Uterus (tissue), 2 donors: ENCODE results near the gene CD164L2.

ENCODE experiments used
- POLR2A ChIP-seq, 2 donors: fragments of 450-650 bp; IDR thresholded peaks; one replicate each; pipeline ENCODE4 v1.6.1; 2016; ENCODE audit warnings: antibody characterized with exemption in 2 of 2, mild to moderate bottlenecking in 1 of 2, moderate library complexity in 1 of 2
- TF ChIP-seq, protein P1 (sequence below), 4 experiments: fragments of 200-600 bp in 2 of 4; fragments of 450-650 bp in 2 of 4; sonication (generic) in 2 of 4; IDR thresholded peaks; one replicate each; pipeline ENCODE4 v1.5.1; 2016 to 2019; ENCODE audit warnings: antibody characterized with exemption in 4 of 4, mild to moderate bottlenecking in 2 of 4, moderate library complexity in 1 of 4

DNA sequence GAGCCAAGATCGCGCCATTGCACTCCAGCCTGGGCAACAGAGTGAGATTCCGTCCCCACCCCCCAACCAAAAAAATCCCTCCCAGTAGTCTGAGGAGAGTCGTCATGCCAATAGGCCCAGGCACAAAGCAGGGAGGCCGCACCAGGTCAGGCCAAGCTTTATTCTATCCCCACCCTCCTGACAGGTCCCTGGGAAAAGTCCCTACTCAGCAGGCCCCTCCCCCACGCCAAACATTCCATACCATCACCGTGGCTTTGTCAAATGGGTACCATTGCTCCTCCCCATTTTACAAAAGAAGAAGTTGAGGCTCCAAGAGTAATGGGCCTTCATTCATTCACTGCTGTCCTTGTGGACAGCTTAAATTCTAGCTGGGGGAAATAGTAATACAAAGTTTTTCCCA is 14.6 kb upstream of the CD164L2 start:
- no peak for TF ChIP-seq POLR2A (IDR thresholded peaks at IDR 0.05)
- TF ChIP-seq, protein P1, sequence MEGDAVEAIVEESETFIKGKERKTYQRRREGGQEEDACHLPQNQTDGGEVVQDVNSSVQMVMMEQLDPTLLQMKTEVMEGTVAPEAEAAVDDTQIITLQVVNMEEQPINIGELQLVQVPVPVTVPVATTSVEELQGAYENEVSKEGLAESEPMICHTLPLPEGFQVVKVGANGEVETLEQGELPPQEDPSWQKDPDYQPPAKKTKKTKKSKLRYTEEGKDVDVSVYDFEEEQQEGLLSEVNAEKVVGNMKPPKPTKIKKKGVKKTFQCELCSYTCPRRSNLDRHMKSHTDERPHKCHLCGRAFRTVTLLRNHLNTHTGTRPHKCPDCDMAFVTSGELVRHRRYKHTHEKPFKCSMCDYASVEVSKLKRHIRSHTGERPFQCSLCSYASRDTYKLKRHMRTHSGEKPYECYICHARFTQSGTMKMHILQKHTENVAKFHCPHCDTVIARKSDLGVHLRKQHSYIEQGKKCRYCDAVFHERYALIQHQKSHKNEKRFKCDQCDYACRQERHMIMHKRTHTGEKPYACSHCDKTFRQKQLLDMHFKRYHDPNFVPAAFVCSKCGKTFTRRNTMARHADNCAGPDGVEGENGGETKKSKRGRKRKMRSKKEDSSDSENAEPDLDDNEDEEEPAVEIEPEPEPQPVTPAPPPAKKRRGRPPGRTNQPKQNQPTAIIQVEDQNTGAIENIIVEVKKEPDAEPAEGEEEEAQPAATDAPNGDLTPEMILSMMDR (IDR thresholded peaks at IDR 0.05), result no peak
